Activated naive CD4-positive, alpha-beta T cell treated with anti-CD3 and anti-CD28 coated beads for 36 hours (primary cell): ENCODE results near the gene C3orf38. TPM values are rescaled to one million over a fixed set of nuclear protein-coding genes. Genes with fewer than 3 reads are reported as not detected.
A peak's percentile ranks its signal among the peaks of the same experiment; 100 is the strongest.

ENCODE experiments used
- CTCF ChIA-PET: fragments of 350-600 bp; sonication (Branson Sonifier 250); formaldehyde crosslinking; loops from one replicate; lab custom pipeline; 2021; ENCODE audit warnings: antibody characterized with exemption; lab: Charles Lee
- DNase-seq: peaks from one replicate; pipeline ENCODE4 v3.0.0-alpha.2; 2020
- H3K27ac Mint-ChIP-seq: one replicate; pipeline ENCODE4 v1.8.0; 2021; ENCODE audit warnings: mild to moderate bottlenecking, mixed read lengths
- H3K27me3 Mint-ChIP-seq: one replicate; pipeline ENCODE4 v1.8.0; 2021; ENCODE audit warnings: low read depth, mixed read lengths
- H3K36me3 Mint-ChIP-seq: one replicate; pipeline ENCODE4 v1.8.0; 2021; ENCODE audit warnings: low read depth, mixed read lengths
- H3K4me1 Mint-ChIP-seq: one replicate; pipeline ENCODE4 v1.8.0; 2021; ENCODE audit warnings: low read depth, mixed read lengths
- H3K4me3 Mint-ChIP-seq: one replicate; pipeline ENCODE4 v1.8.0; 2021; ENCODE audit warnings: mild to moderate bottlenecking, moderate library complexity, mixed read lengths
- H3K9me3 Mint-ChIP-seq: one replicate; pipeline ENCODE4 v1.8.0; 2021; ENCODE audit warnings: mixed read lengths
- intact Hi-C: fragments of 100-400 bp; cut with micrococcal nuclease; formaldehyde crosslinking; loops from one replicate; pipeline ENCODE4 v1.15.1; 2023
- total RNA-seq, 2 experiments: library from RNA; stranded (reverse); gene quantifications; one replicate each; pipeline ENCODE4 v1.2.3, GENCODE V29; 2021

Gene C3orf38
- total RNA-seq, 2 experiments from 2014 or later = 16.0 to 16.7 TPM

DNA sequence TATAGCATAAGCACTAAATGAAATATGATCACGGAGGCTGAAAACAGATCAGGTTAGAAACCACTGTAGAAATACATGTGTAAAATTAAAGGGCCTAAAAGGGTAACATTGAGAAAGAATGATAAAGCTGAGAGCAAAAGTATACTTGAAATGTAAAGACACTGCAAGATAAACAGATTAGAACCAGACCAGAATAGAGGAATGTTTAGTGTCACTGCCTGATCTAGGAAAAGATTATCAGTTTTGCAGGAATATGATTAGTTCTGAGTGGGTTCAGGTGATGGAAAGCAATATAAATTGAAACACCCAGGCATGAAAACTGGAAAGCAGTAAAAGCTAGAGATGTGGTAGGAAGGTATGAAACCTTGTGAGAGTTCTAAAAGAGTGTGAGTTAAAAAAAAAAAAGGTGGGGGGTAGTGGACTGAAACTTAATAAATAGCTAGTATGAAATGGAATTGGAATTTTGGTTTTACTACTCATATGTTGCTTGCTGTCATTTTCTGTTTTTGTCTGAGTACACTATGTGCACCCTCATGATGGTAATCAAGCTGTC, 16.0 kb upstream of the C3orf38 start:
- peaks cover 12% of the 10 kb centered on the region for H3K36me3 Mint-ChIP-seq
- no peak overlapping the region for H3K4me3 Mint-ChIP-seq
- no peaks in the 10 kb centered on the region for H3K27me3 Mint-ChIP-seq
- peaks cover 11% of the 10 kb centered on the region for H3K4me1 Mint-ChIP-seq
- CTCF ChIA-PET = no interaction called here
- H3K27ac Mint-ChIP-seq = no peak overlapping the region
- no peaks in the 10 kb centered on the region for H3K9me3 Mint-ChIP-seq
- intact Hi-C loops = no loop called here
- no peak for DNase-seq

DNA sequence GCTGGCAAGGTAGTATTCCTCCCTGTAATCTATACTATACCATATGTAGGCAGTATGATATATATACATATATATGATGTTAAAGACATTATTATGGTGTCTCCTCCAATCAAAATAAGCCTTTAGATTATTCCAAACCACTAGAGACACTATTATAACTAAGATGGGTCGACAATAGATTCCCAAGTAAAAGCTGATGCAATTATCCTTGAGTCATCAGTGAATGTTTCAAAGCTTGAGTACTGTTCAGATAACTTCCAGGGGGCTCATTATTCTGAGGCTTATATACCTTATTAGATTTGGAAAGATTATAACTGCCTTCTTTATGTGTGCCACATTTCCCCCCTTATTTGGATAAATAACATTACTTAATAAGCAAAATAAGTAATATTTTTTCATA, 11.9 kb upstream of the C3orf38 start:
- Mint-ChIP-seq H3K9me3 (no peaks in the 10 kb centered on the region), H3K4me1 (peaks cover 16% of the 10 kb centered on the region), H3K27me3 (no peaks in the 10 kb centered on the region), H3K4me3 (no peak overlapping the region), H3K36me3 (peaks cover 27% of the 10 kb centered on the region), H3K27ac (no peak overlapping the region)
- intact Hi-C loops = no loop called here
- DNase-seq = no peak
- CTCF ChIA-PET = no interaction called here

DNA sequence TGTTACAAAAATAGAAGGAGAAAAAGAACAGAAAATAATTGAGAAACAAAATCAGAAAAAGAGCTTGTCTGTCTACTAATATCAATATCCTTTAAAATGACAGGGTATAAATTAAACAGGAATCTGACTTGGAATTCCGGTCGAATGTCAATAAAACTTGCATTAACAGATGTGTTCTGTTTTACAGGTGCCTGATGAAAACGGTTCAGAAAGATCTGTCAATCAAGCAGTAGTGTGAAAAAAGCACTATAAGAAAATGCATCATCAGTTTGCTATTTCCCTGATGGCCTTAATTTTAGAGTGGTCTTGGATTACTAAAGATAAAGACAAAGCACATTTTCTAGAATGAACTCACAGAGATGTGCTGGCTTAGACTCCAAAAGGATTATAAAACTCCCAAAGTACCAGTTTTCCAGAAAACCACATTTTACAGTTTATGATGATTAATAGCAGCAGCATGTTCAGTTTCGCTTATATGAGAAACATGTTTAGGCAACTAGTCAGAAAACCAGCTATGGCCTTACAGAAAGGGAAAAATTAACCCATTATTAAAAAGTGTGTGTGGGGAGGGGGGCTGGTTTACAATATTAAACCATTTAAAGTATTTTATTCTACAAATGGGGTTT, 8.2 kb upstream of the C3orf38 start:
- Mint-ChIP-seq H3K4me3 (no peak overlapping the region), H3K36me3 (peaks cover 22% of the 10 kb centered on the region), H3K27me3 (no peaks in the 10 kb centered on the region), H3K27ac (no peak overlapping the region), H3K9me3 (no peaks in the 10 kb centered on the region), H3K4me1 (peaks cover 6% of the 10 kb centered on the region)
- DNase-seq = no peak
- intact Hi-C loops = no loop called here
- CTCF ChIA-PET = interaction anchor here (0.6 kb wide), 1 partner anchor 177 kb away, joined by 3 read pairs; no protein-coding TSS in a partner anchor

DNA sequence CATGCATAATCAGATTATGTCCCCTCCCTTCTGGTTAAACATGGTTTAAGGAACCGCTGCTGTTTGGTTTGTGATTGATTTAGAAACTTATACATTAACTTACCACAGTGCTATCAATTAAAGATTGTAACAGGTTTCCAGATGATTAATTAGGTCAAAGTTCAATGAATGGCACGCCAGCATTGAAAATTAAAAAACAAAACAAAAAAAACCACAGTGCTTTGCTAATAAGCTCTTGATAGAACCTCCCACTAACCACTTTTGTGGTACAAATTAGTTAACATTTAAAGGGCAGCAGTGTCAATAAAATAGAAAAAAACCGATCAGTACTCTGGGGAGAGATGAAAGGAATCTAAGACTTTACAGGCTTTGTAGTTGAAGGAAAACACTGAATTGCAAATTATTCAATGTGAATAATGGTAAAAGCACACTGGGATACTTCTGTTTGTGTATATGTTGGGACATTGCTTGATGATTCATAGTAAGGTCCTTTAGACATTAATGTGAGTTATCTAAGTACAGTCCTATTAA, 7.6 kb upstream of the C3orf38 start:
- Mint-ChIP-seq H3K36me3 (peaks cover 21% of the 10 kb centered on the region), H3K27ac (peak overlapping the region; percentile 38), H3K4me3 (no peak overlapping the region), H3K9me3 (no peaks in the 10 kb centered on the region), H3K4me1 (peaks cover 6% of the 10 kb centered on the region), H3K27me3 (peaks cover 1% of the 10 kb centered on the region)
- no peak for DNase-seq
- intact Hi-C loops = no loop called here
- CTCF ChIA-PET = no interaction called here

DNA sequence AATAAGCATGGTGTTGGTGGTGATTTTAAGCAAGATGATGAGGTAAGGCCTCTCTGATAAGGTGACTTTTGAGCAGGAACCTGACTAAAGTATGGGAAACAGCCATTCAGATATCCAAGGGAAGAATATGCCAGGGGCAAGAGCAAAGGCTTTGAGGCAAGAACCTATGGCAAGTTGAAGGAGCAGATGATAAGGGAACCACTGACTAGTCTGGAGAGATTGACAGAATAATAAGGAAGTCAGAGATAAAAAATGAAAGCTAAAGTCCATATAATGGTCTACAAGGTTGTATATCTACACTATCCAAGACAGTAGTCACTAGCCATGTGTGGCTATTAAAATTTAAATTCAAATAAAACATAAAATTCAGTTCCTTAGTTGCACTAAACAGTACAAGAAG, 2.5 kb upstream of the C3orf38 start:
- DNase-seq = no peak
- CTCF ChIA-PET = no interaction called here
- H3K9me3 Mint-ChIP-seq = no peaks in the 10 kb centered on the region
- H3K36me3 Mint-ChIP-seq = peaks cover 3% of the 10 kb centered on the region
- H3K4me3 Mint-ChIP-seq = no peak overlapping the region
- H3K4me1 Mint-ChIP-seq = peaks cover 21% of the 10 kb centered on the region
- H3K27ac Mint-ChIP-seq = no peak overlapping the region
- peaks cover 2% of the 10 kb centered on the region for H3K27me3 Mint-ChIP-seq
- intact Hi-C loops = no loop called here

DNA sequence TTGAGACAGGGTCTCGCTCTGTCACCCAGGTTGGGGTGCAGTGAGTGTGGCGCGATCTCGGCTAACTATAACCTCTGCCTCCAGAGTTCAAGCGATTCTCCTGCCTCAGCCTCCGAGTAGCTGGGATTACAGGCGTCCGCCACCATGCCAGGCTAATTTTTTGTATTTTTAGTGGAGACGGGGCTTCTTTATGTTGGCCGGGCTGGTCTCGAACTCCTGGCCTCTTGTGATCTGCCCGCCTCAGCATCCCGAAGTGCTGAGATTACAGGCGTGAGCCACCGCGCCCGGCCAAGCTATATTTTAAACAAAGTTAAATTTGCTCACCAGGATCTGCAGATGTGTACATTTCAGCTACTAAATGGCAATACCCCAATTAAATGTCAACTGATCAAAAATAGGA, 1.1 kb upstream of the C3orf38 start:
- peak overlapping the region; percentile 98 for H3K27ac Mint-ChIP-seq
- H3K9me3 Mint-ChIP-seq = no peaks in the 10 kb centered on the region
- peaks cover 29% of the 10 kb centered on the region for H3K4me1 Mint-ChIP-seq
- peaks cover 6% of the 10 kb centered on the region for H3K36me3 Mint-ChIP-seq
- peaks cover 2% of the 10 kb centered on the region for H3K27me3 Mint-ChIP-seq
- no peak for DNase-seq
- H3K4me3 Mint-ChIP-seq = peak overlapping the region; percentile 88
- CTCF ChIA-PET = interaction anchor here (0.7 to 2.1 kb wide), 3 partner anchors 36 to 116 kb away, joined by 3 to 5 read pairs (median 3); partner anchors contain the start of genes CGGBP1 and ZNF654
- intact Hi-C loops = loop anchor here (1.0 kb wide), 5 partner anchors 33 to 921 kb away; partner anchors contain the start of genes CGGBP1, CHMP2B and ZNF654

DNA sequence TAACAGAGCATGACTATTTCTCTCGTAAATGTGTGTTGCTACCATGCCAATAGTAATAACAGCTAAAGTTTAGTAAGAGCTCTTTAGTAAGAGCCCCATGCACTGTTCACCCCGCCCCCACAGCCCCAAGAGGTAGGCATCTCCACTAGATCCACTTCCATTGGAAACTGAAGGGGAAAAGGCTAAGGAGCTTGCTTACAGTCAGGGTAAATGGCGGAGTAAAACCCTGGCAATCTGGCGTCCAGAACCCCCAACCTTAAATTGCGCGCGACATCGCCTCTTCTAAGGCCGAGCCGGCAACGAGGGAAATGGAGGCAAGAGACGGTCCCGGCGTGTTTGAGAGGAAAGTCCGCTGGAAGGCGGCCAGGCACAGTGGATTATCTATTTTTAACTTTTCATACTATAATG, 654 bp upstream of the C3orf38 start:
- Mint-ChIP-seq H3K36me3 (peaks cover 6% of the 10 kb centered on the region), H3K9me3 (no peaks in the 10 kb centered on the region), H3K27ac (peak overlapping the region; percentile 98), H3K4me3 (peak overlapping the region; percentile 88), H3K27me3 (peaks cover 2% of the 10 kb centered on the region), H3K4me1 (peaks cover 29% of the 10 kb centered on the region)
- CTCF ChIA-PET = interaction anchor here (0.7 to 2.1 kb wide), 4 partner anchors 36 to 798 kb away, joined by 3 to 5 read pairs (median 3); no protein-coding TSS in a partner anchor
- intact Hi-C loops = loop anchor here (1.0 kb wide), 5 partner anchors 34 to 922 kb away; partner anchors contain the start of genes CGGBP1, CHMP2B and ZNF654
- no peak for DNase-seq

DNA sequence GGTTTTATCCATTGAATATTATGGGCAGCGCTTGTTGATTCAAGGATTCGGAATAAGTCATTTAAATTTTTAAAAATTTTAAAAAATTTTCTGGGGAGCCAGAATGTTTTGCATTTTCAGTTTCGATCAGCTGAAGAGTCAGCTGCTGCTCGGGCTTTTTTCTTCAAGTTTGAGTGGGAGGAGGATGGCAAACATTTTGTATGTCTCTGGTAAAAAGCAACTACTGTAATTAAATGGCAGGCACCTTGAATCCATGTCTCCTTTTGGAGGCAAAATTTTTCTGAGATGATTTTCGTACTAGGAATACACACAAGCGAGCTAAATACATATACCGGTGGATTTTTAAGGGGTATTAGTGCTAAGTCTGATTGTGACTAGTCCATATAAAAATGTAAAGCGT, 612 bp downstream of the C3orf38 start:
- Mint-ChIP-seq H3K36me3 (peaks cover 7% of the 10 kb centered on the region), H3K4me1 (peaks cover 29% of the 10 kb centered on the region), H3K9me3 (no peaks in the 10 kb centered on the region), H3K27ac (peak overlapping the region; percentile 97), H3K27me3 (peaks cover 2% of the 10 kb centered on the region), H3K4me3 (peak overlapping the region; percentile 88)
- intact Hi-C loops = loop anchor here (2.0 kb wide), 1 partner anchor 38 kb away; no protein-coding TSS in a partner anchor
- DNase-seq = peak; percentile 62
- CTCF ChIA-PET = interaction anchor here (1.2 to 1.6 kb wide), 2 partner anchors 56 to 799 kb away, joined by 3 read pairs; no protein-coding TSS in a partner anchor

DNA sequence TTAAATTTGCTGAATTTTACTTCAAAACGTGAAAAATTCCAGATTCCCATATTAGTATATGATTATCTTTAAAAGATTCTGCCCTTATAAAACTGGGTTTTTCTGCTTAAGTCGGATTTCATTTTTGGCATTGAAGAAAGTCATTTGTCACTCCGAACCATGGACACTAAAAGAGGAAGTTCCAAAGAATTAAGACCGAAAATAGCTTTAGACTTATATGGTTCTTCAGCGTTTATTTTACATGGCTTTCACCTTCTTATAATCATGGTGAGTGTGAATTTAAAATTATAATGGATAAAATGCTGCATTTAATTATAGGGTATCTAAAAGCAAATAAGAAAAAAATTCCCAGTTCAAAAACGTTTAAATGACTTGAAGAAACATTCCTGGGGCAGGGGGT, 1.0 kb downstream of the C3orf38 start:
- peaks cover 10% of the 10 kb centered on the region for H3K36me3 Mint-ChIP-seq
- H3K9me3 Mint-ChIP-seq = no peaks in the 10 kb centered on the region
- intact Hi-C loops = loop anchor here (2.0 kb wide), 1 partner anchor 38 kb away; no protein-coding TSS in a partner anchor
- peak overlapping the region; percentile 97 for H3K27ac Mint-ChIP-seq
- H3K27me3 Mint-ChIP-seq = peaks cover 2% of the 10 kb centered on the region
- H3K4me1 Mint-ChIP-seq = peaks cover 29% of the 10 kb centered on the region
- H3K4me3 Mint-ChIP-seq = peak overlapping the region; percentile 88
- CTCF ChIA-PET = no interaction called here
- no peak for DNase-seq

DNA sequence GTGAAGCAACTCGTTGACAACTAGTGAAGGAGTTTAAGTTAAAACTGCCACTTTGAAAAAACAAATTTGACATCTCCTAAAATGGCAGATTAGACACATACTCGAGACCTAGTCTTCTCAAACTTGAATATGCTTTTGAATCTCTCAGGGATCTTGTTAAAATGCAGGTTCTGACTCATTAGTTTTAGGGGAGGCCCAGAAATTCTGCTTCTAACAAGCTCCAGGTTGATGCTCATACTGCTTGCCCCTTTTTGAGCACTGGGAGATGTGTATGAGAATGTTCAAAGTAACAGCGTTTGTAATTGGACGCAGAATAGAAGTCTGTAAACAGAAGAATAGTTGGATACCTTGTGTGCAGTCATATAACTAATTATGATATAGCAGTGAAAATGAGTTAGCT, 1.6 kb downstream of the C3orf38 start:
- Mint-ChIP-seq H3K4me1 (peaks cover 32% of the 10 kb centered on the region), H3K36me3 (peaks cover 16% of the 10 kb centered on the region), H3K9me3 (no peaks in the 10 kb centered on the region), H3K27me3 (peaks cover 2% of the 10 kb centered on the region), H3K27ac (peak overlapping the region; percentile 21), H3K4me3 (peak overlapping the region; percentile 36)
- CTCF ChIA-PET = interaction anchor here (1.0 kb wide), 1 partner anchor 93 kb away, joined by 3 read pairs; the partner anchor contains the start of genes CGGBP1 and ZNF654
- intact Hi-C loops = loop anchor here (2.0 kb wide), 1 partner anchor 37 kb away; no protein-coding TSS in a partner anchor
- peak; percentile 19 for DNase-seq

DNA sequence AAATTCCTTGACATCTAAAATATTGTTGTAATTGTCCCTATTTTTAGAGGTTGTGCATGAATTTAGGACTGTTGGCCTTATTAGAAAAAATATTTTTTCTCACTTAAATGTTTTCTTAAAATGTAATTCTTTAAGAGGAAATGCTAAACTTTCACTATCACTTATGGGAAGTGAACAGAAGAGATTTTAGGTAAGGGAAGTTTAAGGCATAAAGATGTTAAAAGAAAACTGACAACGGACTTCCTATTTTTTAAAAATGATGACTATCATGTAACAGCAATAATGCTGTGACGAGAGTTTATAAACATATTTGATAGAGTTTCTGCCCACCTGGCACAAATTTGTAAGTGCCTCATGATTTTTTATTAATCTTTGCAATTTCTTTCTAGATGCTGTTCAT, 3.1 kb downstream of the C3orf38 start:
- CTCF ChIA-PET = no interaction called here
- H3K27me3 Mint-ChIP-seq = no peaks in the 10 kb centered on the region
- H3K9me3 Mint-ChIP-seq = no peaks in the 10 kb centered on the region
- DNase-seq = no peak
- H3K4me1 Mint-ChIP-seq = peaks cover 39% of the 10 kb centered on the region
- intact Hi-C loops = no loop called here
- H3K36me3 Mint-ChIP-seq = peaks cover 23% of the 10 kb centered on the region
- no peak overlapping the region for H3K4me3 Mint-ChIP-seq
- H3K27ac Mint-ChIP-seq = no peak overlapping the region

DNA sequence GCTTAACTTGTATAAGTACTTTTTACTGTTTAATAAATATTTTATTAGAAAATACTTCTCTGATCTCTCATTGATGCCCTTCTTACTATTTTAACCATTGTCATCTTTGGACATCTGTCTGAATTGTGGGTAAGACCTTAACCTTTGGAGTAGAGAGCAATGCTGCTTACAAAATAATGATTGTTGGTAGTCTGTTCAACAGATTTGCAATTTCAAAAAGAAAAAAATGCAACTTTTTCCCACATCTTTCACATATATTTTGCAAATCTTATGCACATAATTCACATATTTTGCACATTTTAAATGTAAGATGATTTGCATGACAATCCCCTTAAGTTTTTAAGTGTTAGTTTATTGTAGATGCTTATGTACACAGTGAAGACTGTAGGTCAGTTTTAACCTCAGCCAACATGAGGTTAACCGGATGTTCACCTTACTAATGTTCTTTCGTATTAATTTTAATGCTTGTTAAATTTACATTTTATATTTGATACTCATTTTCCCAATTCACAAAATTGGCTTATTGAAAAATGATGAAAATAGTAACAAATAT, 16.7 kb downstream of the C3orf38 start:
- peaks cover 24% of the 10 kb centered on the region for H3K36me3 Mint-ChIP-seq
- H3K27me3 Mint-ChIP-seq = no peaks in the 10 kb centered on the region
- CTCF ChIA-PET = no interaction called here
- peaks cover 8% of the 10 kb centered on the region for H3K4me1 Mint-ChIP-seq
- no peak for DNase-seq
- intact Hi-C loops = no loop called here
- no peaks in the 10 kb centered on the region for H3K9me3 Mint-ChIP-seq
- H3K4me3 Mint-ChIP-seq = no peak overlapping the region
- no peak overlapping the region for H3K27ac Mint-ChIP-seq
